Measurements from ENCODE around the gene ADCYAP1. TPM values are rescaled to one million over a fixed set of nuclear protein-coding genes. Genes with fewer than 3 reads are reported as not detected.

Gene ADCYAP1
- total RNA-seq, 1 experiment from 2014 or later = not detected

DNA sequence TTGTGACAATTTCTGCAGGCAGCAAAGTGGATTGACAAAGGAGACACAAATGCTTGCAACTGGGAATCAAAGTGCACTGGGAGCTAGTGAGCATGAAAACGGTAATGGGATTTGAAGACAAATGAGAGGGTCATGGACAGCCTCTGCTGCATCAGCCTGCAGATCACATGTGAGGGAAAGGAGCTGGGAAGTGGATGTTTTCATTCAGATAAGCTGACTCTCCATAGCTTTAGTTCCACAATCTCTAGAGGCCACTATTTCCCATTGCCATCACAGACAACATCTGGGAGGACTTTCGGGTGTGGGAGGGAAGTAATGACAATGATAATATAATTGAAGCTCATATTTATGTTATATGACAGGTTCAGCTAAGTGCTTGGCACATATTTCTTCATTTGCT lies 28.4 kb downstream of the ADCYAP1 start:
- Histone ChIP-seq H3K9me2 (ENCODE audit: insufficient read depth) (no peaks in the 10 kb centered on the region), H3K79me2 (ENCODE audit: low read depth) (no peaks in the 10 kb centered on the region), H3K27ac (no peak overlapping the region), H3K27me3 (ENCODE audit: insufficient read depth, low read depth) (no peaks in the 10 kb centered on the region), H3K4me1 (replicated peaks; ENCODE audit: insufficient read depth) (peaks cover 8% of the 10 kb centered on the region), H3K36me3 (ENCODE audit: low read depth) (no peaks in the 10 kb centered on the region), H2AFZ (no peak overlapping the region), H3F3A (ENCODE audit: insufficient read depth, low read depth) (no peaks in the 10 kb centered on the region), H3K4me2 (peak overlapping the region; percentile 45; the same call in 1 of the 2 replicates), H3K4me3 (no peak overlapping the region), H4K20me1 (ENCODE audit: insufficient read depth) (no peaks in the 10 kb centered on the region), H3K9me3 (ENCODE audit: insufficient read depth, low read depth) (no peaks in the 10 kb centered on the region)
- DNase-seq = no peak
- BruUV-seq (replicated peaks) = no TSS peak
- ChIA-PET POLR2A (ENCODE audit: unreplicated experiment) (no interaction called here), CTCF (no interaction called here)
- intact Hi-C loops (cut with micrococcal nuclease; ENCODE audit: unreplicated experiment) = no loop called here
- no peak for TF ChIP-seq EZH2 (IDR thresholded peaks at IDR 0.05; ENCODE audit: low read depth)
- TF ChIP-seq, protein P1, sequence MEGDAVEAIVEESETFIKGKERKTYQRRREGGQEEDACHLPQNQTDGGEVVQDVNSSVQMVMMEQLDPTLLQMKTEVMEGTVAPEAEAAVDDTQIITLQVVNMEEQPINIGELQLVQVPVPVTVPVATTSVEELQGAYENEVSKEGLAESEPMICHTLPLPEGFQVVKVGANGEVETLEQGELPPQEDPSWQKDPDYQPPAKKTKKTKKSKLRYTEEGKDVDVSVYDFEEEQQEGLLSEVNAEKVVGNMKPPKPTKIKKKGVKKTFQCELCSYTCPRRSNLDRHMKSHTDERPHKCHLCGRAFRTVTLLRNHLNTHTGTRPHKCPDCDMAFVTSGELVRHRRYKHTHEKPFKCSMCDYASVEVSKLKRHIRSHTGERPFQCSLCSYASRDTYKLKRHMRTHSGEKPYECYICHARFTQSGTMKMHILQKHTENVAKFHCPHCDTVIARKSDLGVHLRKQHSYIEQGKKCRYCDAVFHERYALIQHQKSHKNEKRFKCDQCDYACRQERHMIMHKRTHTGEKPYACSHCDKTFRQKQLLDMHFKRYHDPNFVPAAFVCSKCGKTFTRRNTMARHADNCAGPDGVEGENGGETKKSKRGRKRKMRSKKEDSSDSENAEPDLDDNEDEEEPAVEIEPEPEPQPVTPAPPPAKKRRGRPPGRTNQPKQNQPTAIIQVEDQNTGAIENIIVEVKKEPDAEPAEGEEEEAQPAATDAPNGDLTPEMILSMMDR (conservative IDR thresholded peaks at IDR 0.05) = no peak

DNA sequence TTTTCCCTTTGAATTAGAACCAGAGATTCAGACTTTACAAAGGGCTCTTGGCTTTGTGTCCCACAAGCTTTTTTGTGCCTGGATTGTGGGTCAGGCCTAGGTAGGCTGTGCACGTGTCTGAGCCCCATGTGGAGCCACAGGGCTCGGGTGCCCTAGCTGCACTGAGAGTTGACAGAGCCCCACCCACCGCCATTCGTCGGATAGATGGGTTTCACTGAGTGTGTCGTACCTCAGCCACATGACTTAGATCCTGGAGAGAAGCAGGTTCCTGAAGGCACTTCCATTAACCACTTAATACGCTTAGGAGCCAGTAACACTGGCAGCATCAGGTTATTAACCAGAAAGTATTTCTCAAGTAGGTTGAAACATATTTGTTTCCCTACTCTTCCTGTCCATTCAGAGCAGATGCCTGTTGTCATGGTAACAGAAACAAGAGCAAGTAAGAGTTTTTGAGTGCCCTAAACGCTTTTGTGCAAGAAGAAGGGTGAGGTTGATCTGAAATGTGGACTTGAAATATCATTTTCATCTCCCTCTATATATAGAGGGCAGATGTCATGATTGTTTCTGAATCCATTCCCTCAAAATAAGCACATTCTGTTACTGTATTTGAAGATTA lies 30.0 kb downstream of the ADCYAP1 start:
- intact Hi-C loops (cut with micrococcal nuclease; ENCODE audit: unreplicated experiment) = no loop called here
- POLR2A ChIA-PET (ENCODE audit: unreplicated experiment) = no interaction called here
- CTCF ChIA-PET = no interaction called here

DNA sequence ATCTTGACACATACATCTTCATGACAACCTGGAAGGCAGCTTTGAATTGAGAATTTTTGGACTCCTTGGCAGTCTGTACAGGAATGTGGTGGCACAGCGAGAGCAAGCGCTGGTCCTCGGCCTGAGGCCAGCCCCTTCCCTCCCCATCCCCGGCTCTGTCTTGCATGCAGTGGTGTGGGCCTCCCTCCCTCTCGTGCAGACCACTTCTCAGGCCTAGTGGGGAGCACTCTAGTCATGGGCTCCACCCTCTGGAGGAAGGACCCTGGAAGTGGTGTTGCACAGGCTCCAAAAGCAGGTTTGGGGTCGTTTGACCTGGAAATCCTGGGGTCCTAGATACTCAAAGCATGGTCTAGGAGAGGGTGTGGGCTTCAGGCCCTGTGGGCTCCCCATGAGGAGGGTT lies 32.3 kb downstream of the ADCYAP1 start:
- Histone ChIP-seq H3K27ac (no peak overlapping the region), H3K9me2 (ENCODE audit: insufficient read depth) (no peaks in the 10 kb centered on the region), H4K20me1 (ENCODE audit: insufficient read depth) (no peaks in the 10 kb centered on the region), H3F3A (ENCODE audit: insufficient read depth, low read depth) (no peaks in the 10 kb centered on the region), H2AFZ (no peak overlapping the region), H3K9me3 (ENCODE audit: insufficient read depth, low read depth) (no peaks in the 10 kb centered on the region), H3K4me1 (replicated peaks; ENCODE audit: insufficient read depth) (peaks cover 26% of the 10 kb centered on the region), H3K27me3 (ENCODE audit: insufficient read depth, low read depth) (no peaks in the 10 kb centered on the region), H3K36me3 (ENCODE audit: low read depth) (no peaks in the 10 kb centered on the region), H3K4me3 (no peak overlapping the region), H3K4me2 (no peak overlapping the region), H3K79me2 (ENCODE audit: low read depth) (no peaks in the 10 kb centered on the region)
- DNase-seq = no peak
- intact Hi-C loops (cut with micrococcal nuclease; ENCODE audit: unreplicated experiment) = no loop called here
- no TSS peak for BruUV-seq (replicated peaks)
- no peak for TF ChIP-seq EZH2 (IDR thresholded peaks at IDR 0.05; ENCODE audit: low read depth)
- TF ChIP-seq, protein P1 (conservative IDR thresholded peaks at IDR 0.05) = no peak
- POLR2A ChIA-PET (ENCODE audit: unreplicated experiment) = no interaction called here
- CTCF ChIA-PET = no interaction called here

More for the DNA sequence above, 30.0 kb downstream of the ADCYAP1 start:
- Histone ChIP-seq H3K36me3 (ENCODE audit: low read depth) (no peaks in the 10 kb centered on the region), H3K4me1 (replicated peaks; ENCODE audit: insufficient read depth) (peaks cover 19% of the 10 kb centered on the region), H3K4me2 (no peak overlapping the region), H4K20me1 (ENCODE audit: insufficient read depth) (no peaks in the 10 kb centered on the region), H3K27me3 (ENCODE audit: insufficient read depth, low read depth) (no peaks in the 10 kb centered on the region), H3F3A (ENCODE audit: insufficient read depth, low read depth) (no peaks in the 10 kb centered on the region), H2AFZ (no peak overlapping the region), H3K9me2 (ENCODE audit: insufficient read depth) (no peaks in the 10 kb centered on the region), H3K27ac (no peak overlapping the region), H3K79me2 (ENCODE audit: low read depth) (no peaks in the 10 kb centered on the region), H3K4me3 (no peak overlapping the region), H3K9me3 (ENCODE audit: insufficient read depth, low read depth) (no peaks in the 10 kb centered on the region)
- DNase-seq = no peak
- BruUV-seq (replicated peaks) = no TSS peak
- TF ChIP-seq, protein P1 (conservative IDR thresholded peaks at IDR 0.05) = no peak
- TF ChIP-seq EZH2 (IDR thresholded peaks at IDR 0.05; ENCODE audit: low read depth) = no peak
